Nephron progenitor cell (in vitro differentiated cells): ENCODE results near the gene RAD51C.
A peak's percentile ranks its signal among the peaks of the same experiment; 100 is the strongest.

ENCODE experiments used
- DNase-seq: peaks from one replicate; pipeline ENCODE4 v3.0.0; 2021
- H3K27ac Mint-ChIP-seq: 2 replicates; pipeline ENCODE4 v1.8.0; 2021; ENCODE audit warnings: mild to moderate bottlenecking, moderate library complexity, mixed read lengths
- H3K27me3 Mint-ChIP-seq: 2 replicates; pipeline ENCODE4 v1.8.0; 2021; ENCODE audit warnings: mild to moderate bottlenecking, low read depth, mixed read lengths; ENCODE audit not compliant: poor library complexity
- H3K36me3 Mint-ChIP-seq: 2 replicates; pipeline ENCODE4 v1.8.0; 2021; ENCODE audit warnings: low read depth, mixed read lengths
- H3K4me1 Mint-ChIP-seq: 2 replicates; pipeline ENCODE4 v1.8.0; 2021; ENCODE audit warnings: mixed read lengths
- H3K4me3 Mint-ChIP-seq: 2 replicates; pipeline ENCODE4 v1.8.0; 2021; ENCODE audit warnings: mild to moderate bottlenecking, moderate library complexity, mixed read lengths
- H3K9me3 Mint-ChIP-seq: 2 replicates; pipeline ENCODE4 v1.8.0; 2021; ENCODE audit warnings: mild to moderate bottlenecking, moderate library complexity, mixed read lengths
- CTCF ChIP-seq: fragments of 200-600 bp; sonication (generic); IDR thresholded peaks from 2 replicates; pipeline ENCODE4 v1.5.0; 2021; ENCODE audit warnings: antibody characterized with exemption

RAD51C gene

GRCh38 chr17:58710948-58711552, 18.6 kb downstream of the RAD51C start:
- H3K27ac Mint-ChIP-seq, result no peak overlapping the region
- no peak overlapping the region for H3K4me3 Mint-ChIP-seq
- H3K27me3 Mint-ChIP-seq, result no peaks in the 10 kb centered on the region
- TF ChIP-seq CTCF, result peak; percentile 88
- H3K4me1 Mint-ChIP-seq, result no peaks in the 10 kb centered on the region
- peak; percentile 46 for DNase-seq
- H3K36me3 Mint-ChIP-seq, result peaks cover 29% of the 10 kb centered on the region
- H3K9me3 Mint-ChIP-seq, result no peaks in the 10 kb centered on the region

GRCh38 chr17:58722274-58722673, 29.9 kb downstream of the RAD51C start:
- Mint-ChIP-seq H3K4me3 (no peak overlapping the region), H3K27me3 (peaks cover 2% of the 10 kb centered on the region), H3K4me1 (no peaks in the 10 kb centered on the region), H3K27ac (no peak overlapping the region), H3K9me3 (no peaks in the 10 kb centered on the region), H3K36me3 (peaks cover 16% of the 10 kb centered on the region)
- no peak for DNase-seq
- TF ChIP-seq CTCF, result no peak

- peaks cover 16% of the 10 kb centered on the region for H3K36me3 Mint-ChIP-seq
- no peak for DNase-seq
- H3K4me3 Mint-ChIP-seq, result no peak overlapping the region
- no peak for TF ChIP-seq CTCF
- H3K27ac Mint-ChIP-seq, result no peak overlapping the region
- H3K4me1 Mint-ChIP-seq, result no peaks in the 10 kb centered on the region
- no peaks in the 10 kb centered on the region for H3K9me3 Mint-ChIP-seq
- H3K27me3 Mint-ChIP-seq, result peaks cover 2% of the 10 kb centered on the region
Measured at GRCh38 chr17:58722696-58723095, 30.3 kb downstream of the RAD51C start.

GRCh38 chr17:58728798-58729197, 36.4 kb downstream of the RAD51C start:
- TF ChIP-seq CTCF, result no peak
- Mint-ChIP-seq H3K9me3 (no peaks in the 10 kb centered on the region), H3K36me3 (peaks cover 11% of the 10 kb centered on the region), H3K27ac (no peak overlapping the region), H3K4me1 (no peaks in the 10 kb centered on the region), H3K4me3 (no peak overlapping the region), H3K27me3 (peaks cover 2% of the 10 kb centered on the region)
- DNase-seq, result no peak

- Mint-ChIP-seq H3K4me1 (no peaks in the 10 kb centered on the region), H3K36me3 (peaks cover 11% of the 10 kb centered on the region)
- no peak for TF ChIP-seq CTCF
Measured at GRCh38 chr17:58730937-58731336, 38.5 kb downstream of the RAD51C start.

GRCh38 chr17:58734040-58734439, 41.6 kb downstream of the RAD51C start:
- no peak for TF ChIP-seq CTCF
- no peaks in the 10 kb centered on the region for H3K4me1 Mint-ChIP-seq
- H3K27ac Mint-ChIP-seq, result no peak overlapping the region
- H3K9me3 Mint-ChIP-seq, result no peaks in the 10 kb centered on the region
- no peak overlapping the region for H3K4me3 Mint-ChIP-seq
- peaks cover 7% of the 10 kb centered on the region for H3K36me3 Mint-ChIP-seq
- no peaks in the 10 kb centered on the region for H3K27me3 Mint-ChIP-seq
- no peak for DNase-seq

More at GRCh38 chr17:58730937-58731336, 38.5 kb downstream of the RAD51C start:
- Mint-ChIP-seq H3K9me3 (no peaks in the 10 kb centered on the region), H3K4me3 (no peak overlapping the region), H3K27ac (peak overlapping the region; percentile 6), H3K27me3 (peaks cover 2% of the 10 kb centered on the region)
- no peak for DNase-seq
